ENCODE results near the gene CCDC17. TPM values are rescaled to one million over a fixed set of nuclear protein-coding genes. Genes with fewer than 3 reads are reported as not detected.

The CCDC17 gene
- total RNA-seq, 1 experiment from 2014 or later: 1.9 TPM

GRCh38 chr1:45610589-45611226 lies 13.1 kb downstream of the CCDC17 start:
- H3F3A ChIP-seq (ENCODE audit: low read length, unreplicated experiment): no peaks in the 10 kb centered on the region
- no peak for ATAC-seq
- no peaks in the 10 kb centered on the region for H3K27me3 ChIP-seq (ENCODE audit: low read length)
- BruUV-seq (replicated peaks): no TSS peak
- H3K4me1 ChIP-seq (ENCODE audit: insufficient read depth, low read length): no peaks in the 10 kb centered on the region
- DNase-seq: no peak
- CTCF ChIA-PET: no interaction called here
- H3K4me2 ChIP-seq (ENCODE audit: low read length): no peak overlapping the region
- peaks cover 78% of the 10 kb centered on the region for H3K36me3 ChIP-seq (ENCODE audit: low read depth, low read length)
- POLR2A ChIA-PET (ENCODE audit: unreplicated experiment): no interaction called here
- H3K9me3 ChIP-seq (ENCODE audit: low read length): no peaks in the 10 kb centered on the region
- no peaks in the 10 kb centered on the region for H3K79me2 ChIP-seq (ENCODE audit: low read length)
- intact Hi-C loops (cut with micrococcal nuclease): no loop called here
- H4K20me1 ChIP-seq (ENCODE audit: low read length): no peaks in the 10 kb centered on the region
- no peak overlapping the region for H3K27ac ChIP-seq (ENCODE audit: low read length)
- no peak overlapping the region for H2AFZ ChIP-seq (ENCODE audit: low read length)
- TF ChIP-seq EZH2phosphoT487 (IDR thresholded peaks at IDR 0.05; ENCODE audit: borderline replicate concordance, low read length) (no peak), CTCF (conservative IDR thresholded peaks at IDR 0.05; ENCODE audit: low read depth, low read length) (no peak), EZH2 (IDR thresholded peaks at IDR 0.05; ENCODE audit: low read length, unreplicated experiment) (no peak)
- no peaks in the 10 kb centered on the region for H3K9me2 ChIP-seq (replicated peaks; ENCODE audit: low read length)
- no peak overlapping the region for H3K4me3 ChIP-seq (ENCODE audit: low read length)
- no peak overlapping the region for H3K9ac ChIP-seq (ENCODE audit: low read length)

GRCh38 chr1:45608175-45609156 lies 15.4 kb downstream of the CCDC17 start:
- Histone ChIP-seq H3K27me3 (ENCODE audit: low read length) (no peaks in the 10 kb centered on the region), H3K9me2 (replicated peaks; ENCODE audit: low read length) (no peaks in the 10 kb centered on the region), H4K20me1 (ENCODE audit: low read length) (0 out of 2 replicates have a peak, but pooled peaks cover 6% of the 10 kb centered on the region), H2AFZ (ENCODE audit: low read length) (no peak overlapping the region), H3K4me3 (ENCODE audit: low read length) (no peak overlapping the region), H3K27ac (ENCODE audit: low read length) (no peak overlapping the region), H3K79me2 (ENCODE audit: low read length) (0 out of 2 replicates have a peak, but pooled peaks cover under 1% of the 10 kb centered on the region), H3K4me1 (ENCODE audit: insufficient read depth, low read length) (no peaks in the 10 kb centered on the region), H3K9ac (ENCODE audit: low read length) (no peak overlapping the region), H3F3A (ENCODE audit: low read length, unreplicated experiment) (no peaks in the 10 kb centered on the region), H3K36me3 (ENCODE audit: low read depth, low read length) (peaks cover 76% of the 10 kb centered on the region), H3K9me3 (ENCODE audit: low read length) (no peaks in the 10 kb centered on the region), H3K4me2 (ENCODE audit: low read length) (no peak overlapping the region)
- no TSS peak for BruUV-seq (replicated peaks)
- intact Hi-C loops (cut with micrococcal nuclease): no loop called here
- TF ChIP-seq EZH2phosphoT487 (IDR thresholded peaks at IDR 0.05; ENCODE audit: borderline replicate concordance, low read length): no peak
- POLR2A ChIA-PET (ENCODE audit: unreplicated experiment): no interaction called here
- CTCF ChIA-PET: no interaction called here
- DNase-seq (no peak), ATAC-seq (no peak)

- Histone ChIP-seq H3K36me3 (ENCODE audit: low read depth, low read length) (peaks cover 75% of the 10 kb centered on the region), H3K27me3 (ENCODE audit: low read length) (no peaks in the 10 kb centered on the region), H3K4me3 (ENCODE audit: low read length) (no peak overlapping the region), H3K9me3 (ENCODE audit: low read length) (no peaks in the 10 kb centered on the region), H3K9ac (ENCODE audit: low read length) (no peak overlapping the region), H2AFZ (ENCODE audit: low read length) (no peak overlapping the region), H3K4me2 (ENCODE audit: low read length) (no peak overlapping the region), H3K4me1 (ENCODE audit: insufficient read depth, low read length) (no peaks in the 10 kb centered on the region), H3K9me2 (replicated peaks; ENCODE audit: low read length) (no peaks in the 10 kb centered on the region), H3F3A (ENCODE audit: low read length, unreplicated experiment) (no peaks in the 10 kb centered on the region), H4K20me1 (ENCODE audit: low read length) (peaks cover 15% of the 10 kb centered on the region; the same call in 1 of the 2 replicates), H3K27ac (ENCODE audit: low read length) (no peak overlapping the region), H3K79me2 (ENCODE audit: low read length) (peaks cover 9% of the 10 kb centered on the region)
- no peak for TF ChIP-seq EZH2phosphoT487 (IDR thresholded peaks at IDR 0.05; ENCODE audit: borderline replicate concordance, low read length)
- no peak for TF ChIP-seq EZH2 (IDR thresholded peaks at IDR 0.05; ENCODE audit: low read length, unreplicated experiment)
- TF ChIP-seq CTCF (conservative IDR thresholded peaks at IDR 0.05; ENCODE audit: low read depth, low read length): no peak
- TSS peak; percentile 41 for BruUV-seq (replicated peaks)
- POLR2A ChIA-PET (ENCODE audit: unreplicated experiment): no interaction called here
- intact Hi-C loops (cut with micrococcal nuclease): no loop called here
- CTCF ChIA-PET: no interaction called here
- ATAC-seq (no peak), DNase-seq (no peak)
These were observed 16.3 kb downstream of the CCDC17 start for GRCh38 chr1:45607404-45608074.

All from PC-3 (cell line).